Measurements from ENCODE around the gene MINDY4.

DNA sequence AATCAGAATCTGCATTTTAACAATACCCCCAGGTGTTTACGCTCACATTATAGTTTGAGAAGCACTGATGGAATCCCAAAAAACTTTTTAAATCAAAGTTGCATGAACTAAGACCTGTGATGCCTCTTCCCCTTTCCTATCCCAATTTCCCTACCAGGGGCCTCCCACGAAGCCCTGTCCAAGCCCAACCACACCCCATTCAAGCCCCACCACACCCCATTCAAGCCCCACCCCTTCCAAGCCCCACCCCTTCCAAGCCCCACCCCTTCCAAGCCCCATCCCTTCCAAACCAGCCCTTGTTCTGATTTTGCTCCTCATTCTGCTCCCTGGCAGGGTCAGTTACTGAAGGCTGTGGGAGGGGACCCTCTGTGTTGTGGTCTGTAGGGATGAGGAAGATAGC, 130.6 kb downstream of the MINDY4 start:
- TF ChIP-seq, protein P1, sequence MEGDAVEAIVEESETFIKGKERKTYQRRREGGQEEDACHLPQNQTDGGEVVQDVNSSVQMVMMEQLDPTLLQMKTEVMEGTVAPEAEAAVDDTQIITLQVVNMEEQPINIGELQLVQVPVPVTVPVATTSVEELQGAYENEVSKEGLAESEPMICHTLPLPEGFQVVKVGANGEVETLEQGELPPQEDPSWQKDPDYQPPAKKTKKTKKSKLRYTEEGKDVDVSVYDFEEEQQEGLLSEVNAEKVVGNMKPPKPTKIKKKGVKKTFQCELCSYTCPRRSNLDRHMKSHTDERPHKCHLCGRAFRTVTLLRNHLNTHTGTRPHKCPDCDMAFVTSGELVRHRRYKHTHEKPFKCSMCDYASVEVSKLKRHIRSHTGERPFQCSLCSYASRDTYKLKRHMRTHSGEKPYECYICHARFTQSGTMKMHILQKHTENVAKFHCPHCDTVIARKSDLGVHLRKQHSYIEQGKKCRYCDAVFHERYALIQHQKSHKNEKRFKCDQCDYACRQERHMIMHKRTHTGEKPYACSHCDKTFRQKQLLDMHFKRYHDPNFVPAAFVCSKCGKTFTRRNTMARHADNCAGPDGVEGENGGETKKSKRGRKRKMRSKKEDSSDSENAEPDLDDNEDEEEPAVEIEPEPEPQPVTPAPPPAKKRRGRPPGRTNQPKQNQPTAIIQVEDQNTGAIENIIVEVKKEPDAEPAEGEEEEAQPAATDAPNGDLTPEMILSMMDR (conservative IDR thresholded peaks at IDR 0.05 in 1 of 2, IDR thresholded peaks at IDR 0.05 in 1 of 2; ENCODE audit: extremely low read depth in 1 of 2, insufficient read depth in 1 of 2, low read depth in 1 of 2, low read length in 2 of 2): no peak
- TF ChIP-seq EZH2 (IDR thresholded peaks at IDR 0.05; ENCODE audit: borderline replicate concordance, low read length): no peak
